Measurements from ENCODE around the gene ZNF423.

GRCh38 chr16:49578018-49578417 is 277.9 kb downstream of the ZNF423 start:
- TF ChIP-seq CTCF (IDR thresholded peaks at IDR 0.05) (no peak), POLR2A (IDR thresholded peaks at IDR 0.05) (no peak)

Data from lower leg skin (tissue), 3 donors.